Measurements from ENCODE around the gene ID4.

Gene ID4

DNA sequence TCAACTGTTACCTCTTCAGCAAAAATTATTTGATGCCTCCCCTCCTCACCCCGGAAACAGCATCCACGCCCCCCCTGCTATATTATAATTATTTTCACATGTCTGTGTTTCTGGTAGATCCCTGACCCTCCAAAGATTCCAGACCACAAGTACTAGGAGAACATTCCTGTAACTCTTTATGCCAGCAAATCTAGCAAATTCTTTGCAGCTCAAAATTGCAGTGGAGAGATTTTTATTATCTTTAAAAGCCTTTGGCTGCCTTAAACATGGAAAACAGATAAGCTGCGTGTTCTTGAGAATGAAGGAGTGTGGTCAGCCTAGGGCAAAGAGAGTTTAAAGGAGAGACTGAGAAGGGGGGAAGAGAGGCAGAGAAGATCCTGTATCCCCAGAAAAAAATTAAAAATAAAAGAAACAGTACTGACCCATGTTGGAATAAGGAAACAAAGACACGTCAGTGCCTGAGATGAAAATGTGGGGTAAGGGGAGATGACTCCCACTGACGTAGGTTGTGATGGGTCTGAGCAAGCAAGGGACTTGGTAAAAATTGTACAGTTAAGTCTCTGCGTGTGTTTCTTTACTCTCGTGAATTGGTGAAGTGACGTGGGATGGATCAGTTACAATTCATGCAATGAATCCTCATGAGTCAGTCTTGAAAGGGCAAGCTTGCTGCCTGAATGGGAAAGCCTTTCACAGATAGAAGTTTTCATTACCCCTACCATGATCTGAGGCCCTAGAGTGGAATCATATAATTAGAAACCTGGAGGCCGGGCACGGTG lies 8.3 kb downstream of the ID4 start:
- Histone ChIP-seq H3K79me2 (ENCODE audit: insufficient read depth, low read length) (no peaks in the 10 kb centered on the region), H3K27ac (ENCODE audit: low read depth, low read length, poor library complexity, severe bottlenecking) (no peak overlapping the region), H3K9me2 (ENCODE audit: low read depth, low read length) (no peaks in the 10 kb centered on the region), H3K4me1 (ENCODE audit: insufficient read depth, low read length, severe bottlenecking) (no peaks in the 10 kb centered on the region), H4K20me1 (ENCODE audit: insufficient read depth, low read length) (no peaks in the 10 kb centered on the region), H3K9ac (ENCODE audit: low read length) (no peak overlapping the region), H3K4me2 (ENCODE audit: low read length) (no peak overlapping the region), H3K36me3 (ENCODE audit: insufficient read depth, low read length) (no peaks in the 10 kb centered on the region), H3K27me3 (ENCODE audit: insufficient read depth, low read length) (no peaks in the 10 kb centered on the region), H2AFZ (ENCODE audit: low read length) (no peak overlapping the region), H3K4me3 (ENCODE audit: low read depth, low read length, poor library complexity, severe bottlenecking) (no peak overlapping the region), H3K9me3 (ENCODE audit: low read length) (no peaks in the 10 kb centered on the region), H3F3A (ENCODE audit: insufficient read depth, low read length) (no peaks in the 10 kb centered on the region)
- TF ChIP-seq, protein P1, sequence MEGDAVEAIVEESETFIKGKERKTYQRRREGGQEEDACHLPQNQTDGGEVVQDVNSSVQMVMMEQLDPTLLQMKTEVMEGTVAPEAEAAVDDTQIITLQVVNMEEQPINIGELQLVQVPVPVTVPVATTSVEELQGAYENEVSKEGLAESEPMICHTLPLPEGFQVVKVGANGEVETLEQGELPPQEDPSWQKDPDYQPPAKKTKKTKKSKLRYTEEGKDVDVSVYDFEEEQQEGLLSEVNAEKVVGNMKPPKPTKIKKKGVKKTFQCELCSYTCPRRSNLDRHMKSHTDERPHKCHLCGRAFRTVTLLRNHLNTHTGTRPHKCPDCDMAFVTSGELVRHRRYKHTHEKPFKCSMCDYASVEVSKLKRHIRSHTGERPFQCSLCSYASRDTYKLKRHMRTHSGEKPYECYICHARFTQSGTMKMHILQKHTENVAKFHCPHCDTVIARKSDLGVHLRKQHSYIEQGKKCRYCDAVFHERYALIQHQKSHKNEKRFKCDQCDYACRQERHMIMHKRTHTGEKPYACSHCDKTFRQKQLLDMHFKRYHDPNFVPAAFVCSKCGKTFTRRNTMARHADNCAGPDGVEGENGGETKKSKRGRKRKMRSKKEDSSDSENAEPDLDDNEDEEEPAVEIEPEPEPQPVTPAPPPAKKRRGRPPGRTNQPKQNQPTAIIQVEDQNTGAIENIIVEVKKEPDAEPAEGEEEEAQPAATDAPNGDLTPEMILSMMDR (IDR thresholded peaks at IDR 0.05; ENCODE audit: low read length) = no peak

- Histone ChIP-seq H3K4me1 (ENCODE audit: insufficient read depth, low read length, severe bottlenecking) (no peaks in the 10 kb centered on the region), H3F3A (ENCODE audit: insufficient read depth, low read length) (no peaks in the 10 kb centered on the region), H3K79me2 (ENCODE audit: insufficient read depth, low read length) (no peaks in the 10 kb centered on the region), H3K4me2 (ENCODE audit: low read length) (no peak overlapping the region), H3K9me3 (ENCODE audit: low read length) (no peaks in the 10 kb centered on the region), H2AFZ (ENCODE audit: low read length) (no peak overlapping the region), H3K27ac (ENCODE audit: low read depth, low read length, poor library complexity, severe bottlenecking) (no peak overlapping the region), H3K4me3 (ENCODE audit: low read depth, low read length, poor library complexity, severe bottlenecking) (no peak overlapping the region), H3K27me3 (ENCODE audit: insufficient read depth, low read length) (no peaks in the 10 kb centered on the region), H3K9ac (ENCODE audit: low read length) (no peak overlapping the region), H4K20me1 (ENCODE audit: insufficient read depth, low read length) (no peaks in the 10 kb centered on the region), H3K36me3 (ENCODE audit: insufficient read depth, low read length) (no peaks in the 10 kb centered on the region), H3K9me2 (ENCODE audit: low read depth, low read length) (no peaks in the 10 kb centered on the region)
- no peak for TF ChIP-seq EZH2 (IDR thresholded peaks at IDR 0.05; ENCODE audit: borderline replicate concordance, low read length)
- TF ChIP-seq, protein P1 (IDR thresholded peaks at IDR 0.05; ENCODE audit: low read length) = no peak
Measured at GRCh38 chr6:19848465-19849029, 11.4 kb downstream of the ID4 start.

- no peak overlapping the region for H2AFZ ChIP-seq (ENCODE audit: low read length)
- no peak overlapping the region for H3K9ac ChIP-seq (ENCODE audit: low read length)
- no peak overlapping the region for H3K27ac ChIP-seq (ENCODE audit: low read depth, low read length, poor library complexity, severe bottlenecking)
Measured at GRCh38 chr6:19849196-19849595, 12.0 kb downstream of the ID4 start.

More at GRCh38 chr6:19849196-19849595, 12.0 kb downstream of the ID4 start:
- Histone ChIP-seq H3K4me2 (ENCODE audit: low read length) (no peak overlapping the region), H3K79me2 (ENCODE audit: insufficient read depth, low read length) (no peaks in the 10 kb centered on the region), H3K9me3 (ENCODE audit: low read length) (no peaks in the 10 kb centered on the region), H3K36me3 (ENCODE audit: insufficient read depth, low read length) (no peaks in the 10 kb centered on the region), H3K9me2 (ENCODE audit: low read depth, low read length) (no peaks in the 10 kb centered on the region), H3K4me1 (ENCODE audit: insufficient read depth, low read length, severe bottlenecking) (no peaks in the 10 kb centered on the region), H3K27me3 (ENCODE audit: insufficient read depth, low read length) (no peaks in the 10 kb centered on the region), H4K20me1 (ENCODE audit: insufficient read depth, low read length) (no peaks in the 10 kb centered on the region), H3F3A (ENCODE audit: insufficient read depth, low read length) (no peaks in the 10 kb centered on the region), H3K4me3 (ENCODE audit: low read depth, low read length, poor library complexity, severe bottlenecking) (no peak overlapping the region)
- TF ChIP-seq, protein P1 (IDR thresholded peaks at IDR 0.05; ENCODE audit: low read length) = no peak
- TF ChIP-seq EZH2 (IDR thresholded peaks at IDR 0.05; ENCODE audit: borderline replicate concordance, low read length) = no peak

Data from OCI-LY1 (cell line).